Activated CD4-positive, alpha-beta memory T cell treated with anti-CD3 and anti-CD28 coated beads for 36 hours (primary cell): Measurements from ENCODE around the gene ID3. TPM values are rescaled to one million over a fixed set of nuclear protein-coding genes. Genes with fewer than 3 reads are reported as not detected.

Experiments
- CTCF ChIA-PET: fragments of 350-600 bp; sonication (Branson Sonifier 250); formaldehyde crosslinking; loops from one replicate; lab custom pipeline; 2021; ENCODE audit warnings: antibody characterized with exemption, inconsistent platforms; lab: Charles Lee
- POLR2A ChIA-PET: fragments of 350-600 bp; sonication (Branson Sonifier 250); formaldehyde crosslinking; loops from one replicate; lab custom pipeline; 2021; ENCODE audit warnings: antibody characterized with exemption; lab: Charles Lee
- DNase-seq: peaks from one replicate; pipeline ENCODE4 v3.0.0-alpha.2; 2020
- H3K27ac Mint-ChIP-seq: one replicate; pipeline ENCODE4 v1.8.0; 2021; ENCODE audit warnings: mixed read lengths
- H3K27me3 Mint-ChIP-seq: one replicate; pipeline ENCODE4 v1.8.0; 2021; ENCODE audit warnings: mixed read lengths
- H3K36me3 Mint-ChIP-seq: one replicate; pipeline ENCODE4 v1.8.0; 2021; ENCODE audit warnings: mixed read lengths
- H3K4me1 Mint-ChIP-seq: one replicate; pipeline ENCODE4 v1.8.0; 2021; ENCODE audit warnings: low read depth, mixed read lengths
- H3K4me3 Mint-ChIP-seq: one replicate; pipeline ENCODE4 v1.8.0; 2021; ENCODE audit warnings: mild to moderate bottlenecking, mixed read lengths
- H3K9me3 Mint-ChIP-seq: one replicate; pipeline ENCODE4 v1.8.0; 2021; ENCODE audit warnings: mixed read lengths
- intact Hi-C: fragments of 100-400 bp; cut with micrococcal nuclease; formaldehyde crosslinking; loops from one replicate; pipeline ENCODE4 v1.15.1; 2023
- total RNA-seq, 2 experiments: library from RNA; stranded (reverse); gene quantifications; one replicate each; pipeline ENCODE4 v1.2.3, GENCODE V29; 2021

ID3 gene
- total RNA-seq, 2 experiments from 2014 or later: 35.9 to 36.2 TPM

GRCh38 chr1:23594927-23595353 lies 35.6 kb upstream of the ID3 start:
- CTCF ChIA-PET: interaction anchor here (6.4 kb wide), 1 partner anchor 40 kb away, joined by 37 read pairs; no protein-coding TSS in a partner anchor
- H3K27ac Mint-ChIP-seq: no peak overlapping the region
- H3K27me3 Mint-ChIP-seq: no peaks in the 10 kb centered on the region
- H3K9me3 Mint-ChIP-seq: no peaks in the 10 kb centered on the region
- POLR2A ChIA-PET: no interaction called here
- peaks cover 73% of the 10 kb centered on the region for H3K4me1 Mint-ChIP-seq
- intact Hi-C loops: no loop called here
- DNase-seq: no peak
- no peaks in the 10 kb centered on the region for H3K36me3 Mint-ChIP-seq
- no peak overlapping the region for H3K4me3 Mint-ChIP-seq

- DNase-seq: no peak
- no peak overlapping the region for H3K4me3 Mint-ChIP-seq
- POLR2A ChIA-PET: no interaction called here
- no peaks in the 10 kb centered on the region for H3K27me3 Mint-ChIP-seq
- CTCF ChIA-PET: interaction anchor here (0.6 to 1.5 kb wide), 3 partner anchors 13 to 43 kb away, joined by 3 to 5 read pairs (median 4); no protein-coding TSS in a partner anchor
- H3K36me3 Mint-ChIP-seq: no peaks in the 10 kb centered on the region
- no peaks in the 10 kb centered on the region for H3K9me3 Mint-ChIP-seq
- H3K4me1 Mint-ChIP-seq: peaks cover 74% of the 10 kb centered on the region
- no peak overlapping the region for H3K27ac Mint-ChIP-seq
- intact Hi-C loops: no loop called here
Measured at GRCh38 chr1:23594149-23594907, 35.0 kb upstream of the ID3 start.

GRCh38 chr1:23593556-23594148 lies 34.4 kb upstream of the ID3 start:
- no peaks in the 10 kb centered on the region for H3K36me3 Mint-ChIP-seq
- H3K4me1 Mint-ChIP-seq: peaks cover 68% of the 10 kb centered on the region
- intact Hi-C loops: loop anchor here (1.0 to 2.0 kb wide), 2 partner anchors 8 to 41 kb away; no protein-coding TSS in a partner anchor
- CTCF ChIA-PET: interaction anchor here (0.6 to 1.5 kb wide), 5 partner anchors 14 to 96 kb away, joined by 3 to 5 read pairs (median 3); no protein-coding TSS in a partner anchor
- no peak overlapping the region for H3K4me3 Mint-ChIP-seq
- peak; percentile 39 for DNase-seq
- POLR2A ChIA-PET: no interaction called here
- H3K9me3 Mint-ChIP-seq: no peaks in the 10 kb centered on the region
- no peak overlapping the region for H3K27ac Mint-ChIP-seq
- H3K27me3 Mint-ChIP-seq: no peaks in the 10 kb centered on the region

- no peak overlapping the region for H3K4me3 Mint-ChIP-seq
- peak overlapping the region; percentile 33 for H3K27ac Mint-ChIP-seq
- ChIA-PET POLR2A (interaction anchor here (1.7 kb wide), 1 partner anchor 10 kb away, joined by 6 read pairs; no protein-coding TSS in a partner anchor), CTCF (interaction anchor here (0.8 to 1.5 kb wide), 4 partner anchors 38 to 95 kb away, joined by 3 to 5 read pairs (median 4); no protein-coding TSS in a partner anchor)
- H3K4me1 Mint-ChIP-seq: peaks cover 68% of the 10 kb centered on the region
- no peak for DNase-seq
- H3K9me3 Mint-ChIP-seq: no peaks in the 10 kb centered on the region
- H3K27me3 Mint-ChIP-seq: no peaks in the 10 kb centered on the region
- H3K36me3 Mint-ChIP-seq: no peaks in the 10 kb centered on the region
- intact Hi-C loops: loop anchor here (1.0 to 2.0 kb wide), 2 partner anchors 8 to 42 kb away; no protein-coding TSS in a partner anchor
Measured at GRCh38 chr1:23593042-23593521, 33.8 kb upstream of the ID3 start.

DNA sequence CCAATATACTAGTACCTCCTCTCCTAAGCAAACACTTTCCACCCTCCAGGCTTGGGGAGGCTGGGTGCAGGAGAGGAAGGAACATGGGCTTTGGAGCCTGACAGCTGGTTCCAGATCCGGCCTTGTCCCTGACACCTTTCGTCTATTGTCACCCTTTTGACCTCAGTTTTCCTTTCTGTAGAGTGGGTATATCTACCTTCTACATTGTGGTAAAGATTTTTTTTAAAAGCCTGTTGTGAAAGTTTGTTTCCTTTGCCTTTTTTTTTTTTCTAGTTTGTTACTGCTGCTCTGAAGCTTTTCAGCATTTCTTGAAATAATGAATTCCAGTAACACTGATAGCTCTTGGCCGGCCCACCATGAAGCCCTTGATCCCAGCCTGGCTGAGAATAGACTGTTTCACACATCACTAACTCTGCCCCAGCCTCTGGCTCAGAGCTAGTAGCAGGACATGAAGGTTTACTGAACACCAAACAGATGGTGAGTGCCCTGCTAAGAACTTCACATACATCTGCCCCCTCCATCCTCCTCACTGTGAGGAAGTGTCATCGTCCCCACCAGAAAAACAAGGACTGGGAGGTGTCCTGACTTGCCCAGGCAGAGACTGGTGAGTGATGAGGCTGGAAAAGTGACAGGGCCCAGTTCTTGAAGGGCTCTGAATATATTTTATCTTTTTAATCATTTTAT lies 33.0 kb upstream of the ID3 start:
- CTCF ChIA-PET: interaction anchor here (0.9 to 2.7 kb wide), 5 partner anchors 37 to 95 kb away, joined by 3 to 15 read pairs (median 5); no protein-coding TSS in a partner anchor
- Mint-ChIP-seq H3K27ac (peak overlapping the region; percentile 79), H3K4me3 (no peak overlapping the region), H3K36me3 (no peaks in the 10 kb centered on the region), H3K9me3 (no peaks in the 10 kb centered on the region), H3K27me3 (no peaks in the 10 kb centered on the region), H3K4me1 (peaks cover 60% of the 10 kb centered on the region)
- intact Hi-C loops: loop anchor here (2.0 kb wide), 1 partner anchor 42 kb away; no protein-coding TSS in a partner anchor
- no peak for DNase-seq
- POLR2A ChIA-PET: interaction anchor here (0.6 to 1.7 kb wide), 4 partner anchors 11 to 32 kb away, joined by 3 to 6 read pairs (median 4); no protein-coding TSS in a partner anchor

GRCh38 chr1:23591460-23592208 lies 32.3 kb upstream of the ID3 start:
- peak; percentile 82 for DNase-seq
- intact Hi-C loops: loop anchor here (2.0 kb wide), 2 partner anchors 21 to 43 kb away; no protein-coding TSS in a partner anchor
- no peaks in the 10 kb centered on the region for H3K27me3 Mint-ChIP-seq

DNA sequence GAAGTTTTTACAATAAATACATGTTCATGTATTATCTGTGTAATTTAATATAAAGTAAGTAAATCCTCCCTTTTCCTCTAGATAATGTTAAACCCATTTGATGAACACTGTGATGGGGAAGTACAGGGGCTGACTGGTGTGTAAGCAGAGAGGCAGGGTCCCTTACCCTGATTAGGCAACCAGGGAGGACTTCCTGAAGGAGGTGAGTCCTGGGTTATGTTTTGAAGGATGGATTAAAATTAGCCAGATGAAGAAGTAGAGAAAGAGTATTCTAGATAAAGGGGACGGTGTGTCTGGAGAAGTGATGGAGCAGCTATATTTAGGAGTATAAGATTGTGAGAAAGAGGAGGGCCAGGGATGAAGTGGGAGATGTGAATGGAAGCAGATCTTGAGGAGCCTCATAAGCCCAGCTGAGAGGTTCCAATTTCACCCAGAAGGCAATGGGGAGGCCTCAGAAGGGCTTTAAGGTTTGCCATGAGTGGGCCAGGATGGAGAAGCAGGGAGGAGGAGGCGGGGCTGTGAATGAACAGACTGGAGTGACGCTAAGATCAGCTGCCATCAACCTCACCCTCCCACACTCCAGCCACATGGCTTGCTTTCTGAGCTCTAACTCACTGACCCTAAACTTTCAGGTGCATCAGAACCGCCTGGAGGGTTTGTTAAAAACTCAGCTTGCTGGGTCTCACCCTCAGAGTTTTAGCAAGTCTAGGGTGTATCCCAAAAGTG lies 30.9 kb upstream of the ID3 start:
- POLR2A ChIA-PET: interaction anchor here (0.9 kb wide), 1 partner anchor 32 kb away, joined by 3 read pairs; no protein-coding TSS in a partner anchor
- Mint-ChIP-seq H3K27ac (peak overlapping the region; percentile 18), H3K36me3 (no peaks in the 10 kb centered on the region), H3K4me3 (no peak overlapping the region), H3K27me3 (no peaks in the 10 kb centered on the region), H3K9me3 (no peaks in the 10 kb centered on the region), H3K4me1 (peaks cover 51% of the 10 kb centered on the region)
- peak; percentile 77 for DNase-seq
- CTCF ChIA-PET: interaction anchor here (1.1 to 2.7 kb wide), 3 partner anchors 35 to 47 kb away, joined by 5 to 15 read pairs (median 5); no protein-coding TSS in a partner anchor
- intact Hi-C loops: loop anchor here (1.0 to 2.0 kb wide), 4 partner anchors 13 to 31 kb away; partner anchors contain the start of gene ID3

More at GRCh38 chr1:23591460-23592208, 32.3 kb upstream of the ID3 start:
- ChIA-PET CTCF (interaction anchor here (0.8 to 2.7 kb wide), 5 partner anchors 28 to 46 kb away, joined by 3 to 15 read pairs (median 5); no protein-coding TSS in a partner anchor), POLR2A (interaction anchor here (1.0 to 1.7 kb wide), 4 partner anchors 12 to 32 kb away, joined by 3 to 6 read pairs (median 4); no protein-coding TSS in a partner anchor)
- peak overlapping the region; percentile 79 for H3K27ac Mint-ChIP-seq
- peaks cover 53% of the 10 kb centered on the region for H3K4me1 Mint-ChIP-seq
- H3K4me3 Mint-ChIP-seq: peak overlapping the region; percentile 13
- no peaks in the 10 kb centered on the region for H3K36me3 Mint-ChIP-seq
- no peaks in the 10 kb centered on the region for H3K9me3 Mint-ChIP-seq

DNA sequence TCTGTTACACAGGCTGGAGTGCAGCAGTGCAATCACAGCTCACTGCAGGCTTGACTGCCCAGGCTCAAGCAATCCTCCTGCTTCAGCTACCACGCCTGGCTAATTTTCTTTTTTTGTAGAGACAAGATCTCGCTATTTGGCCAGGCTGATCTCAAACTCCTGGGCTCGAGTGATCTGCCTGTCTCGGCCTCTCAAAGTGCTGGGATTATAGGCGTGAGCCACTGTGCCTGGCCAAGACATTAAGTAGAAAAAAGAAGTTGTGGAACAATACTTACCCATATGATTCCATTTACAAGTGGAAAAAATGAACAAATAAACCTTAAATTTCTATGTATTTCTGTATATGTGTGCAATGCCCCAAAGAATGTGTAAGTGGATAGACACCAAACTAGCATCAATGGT lies 30.3 kb upstream of the ID3 start:
- no peaks in the 10 kb centered on the region for H3K9me3 Mint-ChIP-seq
- no peak overlapping the region for H3K27ac Mint-ChIP-seq
- H3K4me3 Mint-ChIP-seq: no peak overlapping the region
- intact Hi-C loops: no loop called here
- ChIA-PET CTCF (interaction anchor here (1.0 to 2.7 kb wide), 3 partner anchors 45 to 93 kb away, joined by 3 to 15 read pairs (median 5); no protein-coding TSS in a partner anchor), POLR2A (no interaction called here)
- no peaks in the 10 kb centered on the region for H3K27me3 Mint-ChIP-seq
- H3K4me1 Mint-ChIP-seq: peaks cover 47% of the 10 kb centered on the region
- DNase-seq: no peak
- H3K36me3 Mint-ChIP-seq: no peaks in the 10 kb centered on the region

DNA sequence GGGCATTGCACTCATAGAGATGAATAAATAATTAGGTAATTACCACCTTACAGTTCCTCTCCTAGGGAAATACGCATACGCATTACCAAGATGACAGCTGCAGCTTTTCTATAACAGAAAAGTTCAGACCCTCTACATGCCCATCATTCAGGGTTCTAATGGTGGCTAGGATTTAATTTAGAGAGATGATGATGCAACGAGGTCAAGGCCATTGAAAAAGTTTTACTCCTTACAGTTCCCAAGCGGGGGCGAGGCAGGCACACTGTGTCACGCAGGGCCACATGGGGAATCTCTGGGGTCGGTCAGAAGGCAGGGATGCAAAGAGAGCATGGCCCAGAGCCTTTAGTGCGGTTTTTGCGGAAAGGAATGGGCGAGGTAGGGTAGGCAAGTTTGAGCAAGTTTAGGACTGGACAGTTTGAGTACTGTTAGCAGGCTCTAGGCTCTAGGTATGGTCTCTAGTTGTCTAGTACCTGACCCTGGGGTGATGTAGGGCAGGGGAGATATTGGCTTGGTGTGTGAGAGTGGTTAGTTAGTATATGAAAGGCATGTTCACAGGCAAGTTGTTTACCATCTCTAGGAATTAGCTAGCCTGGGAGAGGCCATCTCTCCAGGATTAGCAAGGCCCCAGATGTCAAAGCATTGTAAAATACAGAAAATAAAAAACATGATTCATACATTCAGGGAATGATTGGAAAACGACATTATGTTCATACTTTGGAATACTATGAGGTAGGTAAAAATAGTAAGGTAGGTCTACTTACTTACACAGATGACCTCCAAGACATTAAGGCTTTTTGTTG lies 29.6 kb upstream of the ID3 start:
- POLR2A ChIA-PET: no interaction called here
- CTCF ChIA-PET: interaction anchor here (1.0 kb wide), 1 partner anchor 92 kb away, joined by 3 read pairs; no protein-coding TSS in a partner anchor
- Mint-ChIP-seq H3K4me1 (peaks cover 45% of the 10 kb centered on the region), H3K27ac (no peak overlapping the region), H3K27me3 (no peaks in the 10 kb centered on the region), H3K36me3 (no peaks in the 10 kb centered on the region), H3K4me3 (no peak overlapping the region), H3K9me3 (no peaks in the 10 kb centered on the region)
- intact Hi-C loops: no loop called here
- DNase-seq: no peak
